Loucy (cell line): ENCODE data around the gene OSM.

Experiments
- H2AFZ ChIP-seq: fragments of 200-600 bp; sonication (generic); 2 replicates; pipeline ENCODE4 v1.6.0; 2016; ENCODE audit warnings: antibody characterized with exemption, mild to moderate bottlenecking, low read length, moderate library complexity
- H3F3A ChIP-seq: fragments of 200-600 bp; 2 replicates; pipeline ENCODE4 v1.6.0; 2016; ENCODE audit warnings: antibody characterized with exemption, low read depth, mild to moderate bottlenecking
- H3K27me3 ChIP-seq: fragments of 200-600 bp; sonication (generic); 2 replicates; pipeline ENCODE4 v1.6.1; 2014; ENCODE audit warnings: low read length, mild to moderate bottlenecking; ENCODE audit not compliant: insufficient read depth, poor library complexity, severe bottlenecking
- H3K36me3 ChIP-seq: fragments of 200-600 bp; sonication (generic); 2 replicates; pipeline ENCODE4 v1.6.1; 2016; ENCODE audit warnings: low read length; ENCODE audit not compliant: insufficient read depth
- H3K4me1 ChIP-seq: fragments of 200-600 bp; sonication (generic); 2 replicates; pipeline ENCODE4 v1.5.1; 2014; ENCODE audit warnings: low read length, mild to moderate bottlenecking; ENCODE audit not compliant: insufficient read depth, poor library complexity, severe bottlenecking
- H3K4me2 ChIP-seq: fragments of 200-600 bp; sonication (generic); 2 replicates; pipeline ENCODE4 v1.6.0; 2014; ENCODE audit warnings: antibody characterized with exemption, low read length, low read depth, mild to moderate bottlenecking; ENCODE audit not compliant: poor library complexity, severe bottlenecking
- H3K4me3 ChIP-seq: fragments of 200-600 bp; sonication (generic); 2 replicates; pipeline ENCODE4 v1.5.1; 2014; ENCODE audit warnings: low read length, mild to moderate bottlenecking, mixed read lengths; ENCODE audit not compliant: poor library complexity, severe bottlenecking
- H3K79me2 ChIP-seq: fragments of 200-600 bp; sonication (generic); 2 replicates; pipeline ENCODE4 v1.6.1; 2014; ENCODE audit warnings: low read length; ENCODE audit not compliant: insufficient read depth
- H3K9ac ChIP-seq: fragments of 200-600 bp; sonication (generic); 2 replicates; pipeline ENCODE4 v1.6.0; 2014; ENCODE audit warnings: mild to moderate bottlenecking, low read depth, low read length, moderate library complexity; ENCODE audit not compliant: poor library complexity, severe bottlenecking
- H3K9me2 ChIP-seq: fragments of 200-600 bp; sonication (generic); replicated peaks from 2 replicates; pipeline ENCODE4 v1.6.1; 2016; ENCODE audit warnings: low read depth, low read length, mixed read lengths
- H3K9me3 ChIP-seq: fragments of 200-600 bp; sonication (generic); 2 replicates; pipeline ENCODE4 v1.6.1; 2014; ENCODE audit warnings: mild to moderate bottlenecking, antibody characterized with exemption, low read length, low read depth; ENCODE audit not compliant: insufficient read depth
- H4K20me1 ChIP-seq: fragments of 200-600 bp; sonication (generic); 2 replicates; pipeline ENCODE4 v1.6.0; 2014; ENCODE audit warnings: antibody characterized with exemption, low read length, mild to moderate bottlenecking; ENCODE audit not compliant: insufficient read depth, poor library complexity, severe bottlenecking
- EZH2phosphoT487 ChIP-seq: fragments of 200-600 bp; IDR thresholded peaks from 2 replicates; pipeline ENCODE4 v1.6.1; 2018; ENCODE audit warnings: antibody characterized with exemption, mild to moderate bottlenecking, moderate library complexity, borderline replicate concordance
- TF ChIP-seq, protein P1 (sequence below): fragments of 200-600 bp; sonication (generic); conservative IDR thresholded peaks from 2 replicates; pipeline ENCODE4 v1.5.1; 2014; ENCODE audit warnings: mild to moderate bottlenecking, antibody characterized with exemption, low read length

OSM gene

DNA sequence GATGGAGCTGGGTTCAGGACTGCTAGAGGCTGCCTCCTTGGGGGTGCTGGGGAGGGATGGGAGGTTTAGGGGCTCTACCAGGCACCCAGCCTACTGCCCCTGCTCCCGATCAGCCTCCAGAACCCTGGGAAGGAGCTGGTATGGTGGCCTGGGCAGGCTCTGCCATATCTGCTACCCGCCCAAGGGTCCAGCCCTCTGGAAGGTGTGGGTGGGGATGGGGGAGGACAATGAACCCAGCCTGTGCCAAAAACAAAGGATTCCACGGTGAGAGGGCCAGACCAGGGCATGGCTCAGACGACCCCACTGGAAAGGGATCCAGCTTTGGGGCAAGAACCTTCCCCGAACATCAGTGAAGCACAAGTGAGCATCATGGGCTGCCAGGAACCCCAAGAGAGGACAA is 19.7 kb upstream of the OSM start:
- Histone ChIP-seq H3K4me3 (no peak overlapping the region), H3K4me2 (no peak overlapping the region), H3K79me2 (peaks cover 9% of the 10 kb centered on the region), H3K9ac (no peak overlapping the region), H2AFZ (no peak overlapping the region), H3K27me3 (no peaks in the 10 kb centered on the region), H3K9me2 (no peaks in the 10 kb centered on the region), H3K9me3 (no peaks in the 10 kb centered on the region), H4K20me1 (no peaks in the 10 kb centered on the region), H3F3A (0 out of 2 replicates have a peak, but pooled peaks cover 8% of the 10 kb centered on the region), H3K36me3 (peaks cover 4% of the 10 kb centered on the region; the same call in 1 of the 2 replicates), H3K4me1 (peaks cover 46% of the 10 kb centered on the region)
- TF ChIP-seq, protein P1, sequence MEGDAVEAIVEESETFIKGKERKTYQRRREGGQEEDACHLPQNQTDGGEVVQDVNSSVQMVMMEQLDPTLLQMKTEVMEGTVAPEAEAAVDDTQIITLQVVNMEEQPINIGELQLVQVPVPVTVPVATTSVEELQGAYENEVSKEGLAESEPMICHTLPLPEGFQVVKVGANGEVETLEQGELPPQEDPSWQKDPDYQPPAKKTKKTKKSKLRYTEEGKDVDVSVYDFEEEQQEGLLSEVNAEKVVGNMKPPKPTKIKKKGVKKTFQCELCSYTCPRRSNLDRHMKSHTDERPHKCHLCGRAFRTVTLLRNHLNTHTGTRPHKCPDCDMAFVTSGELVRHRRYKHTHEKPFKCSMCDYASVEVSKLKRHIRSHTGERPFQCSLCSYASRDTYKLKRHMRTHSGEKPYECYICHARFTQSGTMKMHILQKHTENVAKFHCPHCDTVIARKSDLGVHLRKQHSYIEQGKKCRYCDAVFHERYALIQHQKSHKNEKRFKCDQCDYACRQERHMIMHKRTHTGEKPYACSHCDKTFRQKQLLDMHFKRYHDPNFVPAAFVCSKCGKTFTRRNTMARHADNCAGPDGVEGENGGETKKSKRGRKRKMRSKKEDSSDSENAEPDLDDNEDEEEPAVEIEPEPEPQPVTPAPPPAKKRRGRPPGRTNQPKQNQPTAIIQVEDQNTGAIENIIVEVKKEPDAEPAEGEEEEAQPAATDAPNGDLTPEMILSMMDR = no peak
- no peak for TF ChIP-seq EZH2phosphoT487

DNA sequence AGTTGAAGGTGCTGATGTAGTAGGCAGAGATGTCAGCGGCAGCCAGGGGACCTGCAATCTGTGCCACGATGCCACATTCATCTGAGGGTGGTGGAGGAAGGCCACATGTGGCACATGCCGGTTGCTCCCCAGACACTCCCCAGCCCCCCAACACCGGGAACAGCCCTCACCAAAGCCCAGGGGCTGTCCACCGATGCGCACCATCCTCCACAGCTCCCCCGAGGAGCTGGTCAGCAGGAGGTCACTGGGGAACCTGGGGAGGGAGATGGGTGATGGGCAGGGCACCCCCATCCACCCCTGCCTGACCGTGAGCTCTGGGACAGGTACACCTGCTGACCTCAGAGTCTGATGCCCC is 19.2 kb upstream of the OSM start:
- H3K4me1 ChIP-seq = peaks cover 41% of the 10 kb centered on the region
- 0 out of 2 replicates have a peak, but pooled peaks cover 8% of the 10 kb centered on the region for H3F3A ChIP-seq
- no peaks in the 10 kb centered on the region for H4K20me1 ChIP-seq
- no peak overlapping the region for H3K9ac ChIP-seq
- no peaks in the 10 kb centered on the region for H3K27me3 ChIP-seq
- H3K36me3 ChIP-seq = no peaks in the 10 kb centered on the region
- H3K4me3 ChIP-seq = no peak overlapping the region
- H3K79me2 ChIP-seq = peaks cover 9% of the 10 kb centered on the region
- H3K4me2 ChIP-seq = no peak overlapping the region
- H3K9me2 ChIP-seq = no peaks in the 10 kb centered on the region
- TF ChIP-seq, protein P1 = no peak
- no peak for TF ChIP-seq EZH2phosphoT487
- no peaks in the 10 kb centered on the region for H3K9me3 ChIP-seq
- no peak overlapping the region for H2AFZ ChIP-seq

DNA sequence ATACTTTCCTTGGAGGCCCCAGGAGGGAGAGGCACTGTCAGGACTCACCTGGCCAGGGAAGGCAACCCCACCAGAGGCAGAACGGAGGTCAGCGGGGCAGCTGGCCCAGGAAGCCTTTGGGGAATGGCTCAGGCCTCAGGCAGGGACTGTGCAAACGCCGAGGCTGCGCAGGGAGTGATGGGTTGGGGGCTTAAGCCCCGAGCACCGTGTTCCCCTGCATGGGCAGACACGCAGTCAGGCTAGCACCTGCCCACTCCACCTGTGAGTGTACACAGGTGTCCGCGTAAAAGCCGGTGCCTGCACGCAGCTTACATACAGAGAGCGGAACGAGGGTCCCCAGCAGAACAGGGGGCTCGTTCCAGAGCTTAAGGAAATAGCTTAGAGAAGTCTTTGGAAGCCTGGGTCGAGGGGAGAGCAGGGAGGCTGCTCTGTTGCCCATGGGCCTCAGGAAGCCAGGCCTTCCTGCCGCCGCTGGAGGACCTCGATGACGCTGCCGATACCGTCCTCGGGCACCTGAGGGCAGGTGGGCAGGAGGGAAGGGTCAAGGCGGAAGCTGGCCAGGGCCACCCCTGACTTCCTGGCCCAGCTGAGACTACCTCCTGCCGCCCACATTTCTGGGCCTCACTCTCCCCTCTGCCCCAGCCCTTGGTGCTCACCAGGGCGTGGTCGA is 18.7 kb upstream of the OSM start:
- Histone ChIP-seq H3K4me3 (no peak overlapping the region), H3K27me3 (no peaks in the 10 kb centered on the region), H3F3A (0 out of 2 replicates have a peak, but pooled peaks cover 5% of the 10 kb centered on the region), H3K79me2 (peaks cover 9% of the 10 kb centered on the region), H3K36me3 (no peaks in the 10 kb centered on the region), H4K20me1 (no peaks in the 10 kb centered on the region), H3K9me3 (no peaks in the 10 kb centered on the region), H3K4me1 (peaks cover 36% of the 10 kb centered on the region), H3K4me2 (no peak overlapping the region), H3K9ac (no peak overlapping the region), H2AFZ (no peak overlapping the region), H3K9me2 (no peaks in the 10 kb centered on the region)
- TF ChIP-seq EZH2phosphoT487 = no peak
- TF ChIP-seq, protein P1 = no peak
